GM19239 (cell line): ENCODE data around the gene MEIS1.

Experiments used
- DNase-seq: peaks from one replicate; pipeline ENCODE4 v3.0.0; 2011; ENCODE audit warnings: low spot score; ENCODE audit not compliant: insufficient read length
- FAIRE-seq: peaks from 2 replicates; lab custom pipeline; 2011; peaks lifted over from hg19 to GRCh38; lab: Jason Lieb, UNC

The MEIS1 gene

GRCh38 chr2:66497431-66498288, 62.7 kb downstream of the MEIS1 start:
- no peak for FAIRE-seq
- DNase-seq, result no peak

DNA sequence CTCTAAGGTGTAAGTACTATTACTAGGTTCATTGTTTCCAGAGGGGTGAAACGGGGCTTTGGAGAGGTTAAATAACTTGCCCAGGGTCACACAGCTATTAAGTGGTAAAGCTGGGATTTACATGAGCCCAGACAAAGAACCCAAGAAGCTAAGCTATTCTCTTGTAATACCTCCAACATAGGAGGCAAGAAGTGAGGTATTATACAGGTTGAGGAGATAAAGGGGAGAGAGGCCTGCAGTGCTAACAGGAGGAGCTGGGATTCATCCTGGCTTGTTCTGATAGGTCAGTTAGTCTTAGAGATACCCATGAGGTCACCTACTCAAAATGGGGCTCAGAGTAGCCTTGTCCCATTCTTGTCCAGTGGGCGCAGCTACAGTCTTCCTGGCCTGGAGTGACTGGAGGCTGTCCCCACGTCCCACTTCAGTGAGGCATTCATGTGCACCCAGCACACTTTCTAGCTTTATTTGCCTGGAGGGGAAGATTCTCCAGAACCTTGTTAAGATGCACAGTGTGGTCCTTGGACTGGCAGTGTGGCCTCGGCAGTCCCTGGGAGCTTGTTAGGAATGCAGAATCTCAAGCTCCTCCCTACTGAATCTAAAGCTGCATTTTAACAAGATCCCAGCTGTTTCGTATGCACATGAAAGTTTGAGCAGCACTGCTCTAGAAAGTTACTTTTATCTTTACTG, 63.5 kb downstream of the MEIS1 start:
- no peak for DNase-seq
- FAIRE-seq, result no peak

DNA sequence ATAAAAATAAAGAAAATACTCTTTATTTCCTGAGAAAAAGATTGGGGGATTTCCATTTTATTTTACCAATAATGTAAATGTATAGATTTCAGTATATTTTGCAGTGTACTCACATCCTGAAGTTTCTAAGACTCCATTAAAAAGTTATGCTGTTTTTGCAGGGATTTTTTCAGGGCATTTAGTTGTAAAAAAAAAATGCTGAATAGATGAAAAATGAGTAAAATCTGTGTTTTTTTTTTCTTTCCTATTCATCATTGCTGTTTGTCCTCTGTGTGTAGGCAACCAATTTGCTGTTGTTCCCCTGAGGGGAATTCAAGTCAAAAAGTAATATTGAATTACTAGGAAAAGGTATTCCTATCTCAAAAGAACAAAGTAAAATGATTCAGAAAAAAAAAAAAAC, 66.3 kb downstream of the MEIS1 start:
- DNase-seq, result no peak
- FAIRE-seq, result no peak

GRCh38 chr2:66506265-66506664, 71.3 kb downstream of the MEIS1 start:
- FAIRE-seq, result no peak
- no peak for DNase-seq

DNA sequence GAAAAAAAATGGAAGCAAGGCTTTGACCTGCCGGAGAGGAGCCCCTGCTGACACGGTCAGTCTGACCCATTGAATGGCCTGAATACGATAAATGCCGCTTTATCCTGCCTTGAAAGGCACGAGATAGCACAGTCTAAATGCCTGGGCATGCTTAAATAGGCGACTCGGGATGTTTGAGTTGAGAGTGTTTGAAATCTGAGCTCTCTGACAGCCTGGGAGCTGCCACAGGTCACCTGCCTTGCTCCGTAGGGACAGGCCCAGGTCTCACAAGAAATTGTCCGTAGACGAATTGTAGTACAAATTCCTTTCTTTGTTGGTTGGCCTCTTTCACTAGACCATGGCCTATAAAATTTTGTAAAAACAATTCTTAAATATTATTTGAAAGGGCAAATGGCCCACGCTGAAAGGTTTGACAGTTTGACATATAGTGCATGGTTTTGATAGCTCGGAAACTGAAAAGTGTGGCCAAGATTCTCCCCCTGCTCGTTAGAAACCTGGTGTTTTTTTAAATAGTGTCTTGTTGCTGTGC, 72.8 kb downstream of the MEIS1 start:
- FAIRE-seq (no peak), DNase-seq (no peak)

DNA sequence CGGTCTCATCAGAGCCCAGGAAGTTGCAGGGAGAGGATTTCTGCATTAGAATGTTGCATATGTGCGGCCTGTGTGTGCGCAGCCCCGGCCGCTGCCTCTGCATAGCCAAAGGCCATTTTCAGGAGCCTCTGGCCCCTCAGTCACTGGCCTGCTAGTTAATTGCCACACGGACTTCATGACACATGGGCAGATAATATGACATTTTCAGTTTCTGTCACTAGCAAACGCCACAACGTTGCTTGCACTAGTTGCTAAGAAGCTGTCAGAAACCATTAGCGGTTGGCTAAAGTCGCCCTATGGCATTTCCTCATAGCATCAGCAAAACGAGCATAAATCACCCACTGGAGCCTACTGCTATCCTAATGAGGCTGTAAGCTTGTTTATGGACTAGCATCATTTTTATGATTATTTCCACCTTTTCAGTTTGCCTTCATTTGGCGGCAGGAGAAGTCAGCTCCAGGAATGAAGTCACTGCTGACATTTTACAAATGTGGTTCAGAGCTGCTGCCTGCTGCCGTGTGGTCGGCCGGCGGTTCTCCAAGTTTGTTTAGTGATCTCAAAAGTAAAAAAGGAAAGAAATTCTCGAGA, 73.7 kb downstream of the MEIS1 start:
- FAIRE-seq (no peak), DNase-seq (no peak)

DNA sequence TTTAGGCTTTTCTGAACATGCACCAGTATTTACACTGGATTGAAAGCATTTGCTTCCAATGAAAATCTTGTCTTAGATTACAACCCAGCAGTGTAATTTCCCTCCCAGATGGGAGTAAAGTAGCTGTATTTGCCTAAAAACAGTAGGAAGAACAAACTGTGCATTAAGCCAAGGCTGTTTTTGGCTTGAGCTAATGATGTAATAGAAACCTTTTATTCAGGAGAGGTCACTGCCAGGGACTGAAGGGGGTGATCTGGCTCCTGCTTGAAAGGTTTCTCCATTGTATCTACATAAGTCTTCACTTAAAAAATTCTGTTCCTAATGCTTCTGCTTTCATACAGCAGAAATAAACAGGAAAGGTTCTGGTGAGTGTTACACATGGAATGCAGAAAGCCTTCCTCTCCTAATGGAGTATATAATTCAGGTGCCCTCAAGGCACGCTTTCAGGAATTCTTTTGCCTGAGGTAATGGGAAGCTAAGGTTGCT, 74.4 kb downstream of the MEIS1 start:
- no peak for DNase-seq
- FAIRE-seq, result no peak

- no peak for DNase-seq
- FAIRE-seq, result no peak
These were observed 77.7 kb downstream of the MEIS1 start for GRCh38 chr2:66512626-66513025.

GRCh38 chr2:66515743-66516142, 80.8 kb downstream of the MEIS1 start:
- no peak for FAIRE-seq
- DNase-seq, result no peak

DNA sequence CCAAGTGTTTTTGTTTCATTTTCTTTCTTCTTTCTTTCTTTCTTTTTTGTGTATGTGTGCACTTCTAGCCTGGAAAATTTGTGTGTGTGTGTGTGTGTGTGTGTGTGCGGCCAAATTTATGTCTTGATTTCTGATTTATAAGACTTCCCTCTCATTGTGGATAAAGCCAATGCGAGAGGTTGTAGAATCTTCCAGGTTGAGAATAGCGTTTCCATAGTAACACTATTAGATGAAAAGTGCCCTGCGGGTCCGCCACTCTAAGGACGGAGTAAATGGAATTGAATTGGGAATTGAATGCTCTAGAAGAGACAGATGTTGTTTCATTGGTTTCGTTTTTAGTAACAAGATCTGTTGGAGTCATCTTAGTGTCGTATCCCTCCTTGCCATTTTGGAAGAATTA, 81.6 kb downstream of the MEIS1 start:
- FAIRE-seq (no peak), DNase-seq (no peak)

DNA sequence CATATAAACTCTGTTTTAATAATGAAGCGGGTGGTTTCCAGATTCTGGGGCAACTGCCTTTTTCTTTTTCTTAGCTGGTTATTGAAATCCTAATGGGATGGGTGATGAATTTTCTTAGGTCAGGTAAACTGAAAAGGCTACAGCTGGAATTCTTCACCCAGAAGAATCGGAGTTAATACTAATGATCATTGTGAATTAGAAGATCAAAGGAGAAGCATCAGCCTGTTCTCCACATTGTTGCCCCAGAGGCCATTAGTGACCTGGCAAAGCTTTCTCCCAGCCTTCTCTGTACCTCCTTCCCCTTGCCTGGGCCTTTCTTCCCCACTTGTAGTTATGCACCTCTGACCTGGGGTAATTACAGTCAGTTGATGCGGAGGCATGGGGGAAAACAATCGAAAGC, 82.8 kb downstream of the MEIS1 start:
- FAIRE-seq, result no peak

DNA sequence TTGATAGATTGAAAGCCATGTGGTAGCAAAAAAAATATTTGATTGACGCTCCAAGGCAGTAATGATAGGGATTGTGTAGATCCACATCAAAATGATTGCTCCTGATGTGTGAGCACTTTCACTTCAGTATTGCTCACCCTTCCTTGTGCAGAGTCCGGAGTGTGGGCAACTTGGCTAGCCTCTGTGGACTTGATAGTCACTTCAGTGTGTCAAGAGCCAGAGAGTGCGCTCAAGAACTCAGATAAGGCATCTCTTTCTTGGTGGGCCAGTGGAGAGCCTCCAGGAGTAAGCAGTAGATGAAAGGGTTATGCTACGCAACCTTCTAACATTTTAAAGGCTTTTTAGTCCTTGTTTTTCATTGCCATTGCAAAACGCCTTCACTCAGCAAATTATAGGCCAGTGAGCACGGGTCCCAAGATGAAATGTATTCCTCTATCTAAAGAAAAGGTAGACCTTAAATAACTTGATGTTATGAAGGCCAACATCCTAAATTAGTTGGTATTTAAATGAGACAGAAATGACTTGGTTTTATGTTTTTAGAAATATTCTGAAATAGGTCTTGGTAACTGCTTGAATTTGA, 84.4 kb downstream of the MEIS1 start:
- DNase-seq, result no peak
- no peak for FAIRE-seq

More for the DNA sequence above, 82.8 kb downstream of the MEIS1 start:
- DNase-seq, result no peak

DNA sequence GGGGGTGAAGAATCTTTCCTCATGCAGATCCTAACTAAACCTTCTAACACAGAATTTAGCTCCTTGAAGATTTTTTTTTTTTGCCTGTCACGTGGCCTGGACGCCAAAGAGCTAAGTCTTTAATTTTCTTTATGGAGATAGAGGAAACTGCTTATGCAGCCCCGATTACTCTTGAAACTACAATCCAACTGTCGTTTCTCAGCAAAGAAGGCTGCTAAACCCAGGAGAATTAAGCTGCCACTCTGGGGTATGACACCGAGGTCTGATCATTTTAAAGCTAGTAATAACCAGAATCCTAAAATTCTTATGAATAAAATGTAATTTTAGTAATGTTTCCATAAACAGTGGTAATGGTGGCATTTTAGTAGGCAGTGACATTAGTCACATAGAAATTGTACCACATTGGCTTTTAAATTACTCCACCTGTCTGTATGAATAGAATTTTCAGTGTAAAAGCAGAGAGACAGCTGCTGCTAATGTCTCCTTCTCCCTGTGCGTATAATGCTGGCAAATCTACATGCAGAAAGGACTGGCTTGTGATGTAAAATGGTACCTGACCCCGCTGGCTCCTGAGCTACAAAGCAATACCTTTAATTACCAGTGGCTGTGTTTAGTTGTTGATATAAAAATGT, 86.5 kb downstream of the MEIS1 start:
- DNase-seq (no peak), FAIRE-seq (no peak)

GRCh38 chr2:66522611-66523376, 87.9 kb downstream of the MEIS1 start:
- no peak for DNase-seq

GRCh38 chr2:66523377-66523969, 88.5 kb downstream of the MEIS1 start:
- FAIRE-seq (no peak), DNase-seq (no peak)

More at GRCh38 chr2:66522611-66523376, 87.9 kb downstream of the MEIS1 start:
- FAIRE-seq, result no peak

DNA sequence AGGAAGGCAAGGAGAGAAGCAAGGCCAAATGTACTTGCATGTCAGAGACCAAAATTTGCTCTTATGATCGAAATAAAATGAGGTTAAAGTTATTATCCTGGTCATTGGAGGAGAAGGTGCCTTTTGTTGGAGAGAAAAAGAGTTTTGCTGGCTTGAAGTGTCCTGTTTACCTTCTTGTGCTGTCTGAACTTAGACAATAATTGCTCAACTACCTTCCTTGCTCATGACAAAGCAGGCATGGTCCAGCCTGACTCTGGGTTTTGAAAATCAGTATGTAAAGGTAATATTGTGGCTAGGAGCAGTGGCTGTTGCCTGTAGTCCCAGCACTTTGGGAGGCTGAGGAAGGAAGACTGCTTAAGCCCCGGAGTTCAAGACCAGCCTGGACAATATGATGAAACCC, 89.1 kb downstream of the MEIS1 start:
- FAIRE-seq (no peak), DNase-seq (no peak)

DNA sequence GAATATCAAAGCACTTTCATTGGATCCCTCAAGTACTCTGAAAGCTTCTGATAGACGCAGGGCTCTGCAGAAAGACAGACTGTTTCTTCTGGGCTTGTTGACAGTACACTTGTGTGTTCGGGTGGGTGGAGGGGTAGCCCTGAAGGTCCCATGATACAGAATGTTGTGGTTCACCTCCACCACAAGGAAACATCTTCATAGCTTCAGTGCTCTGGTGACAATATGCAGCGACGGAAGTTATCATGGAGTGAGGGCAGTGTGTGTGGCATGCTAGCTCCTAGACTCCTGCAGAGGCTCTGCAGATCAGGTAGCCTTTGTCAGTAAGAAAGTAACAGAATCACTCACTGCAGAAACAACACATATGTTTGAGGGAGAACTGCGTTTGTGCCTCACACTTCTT, 90.7 kb downstream of the MEIS1 start:
- no peak for DNase-seq

DNA sequence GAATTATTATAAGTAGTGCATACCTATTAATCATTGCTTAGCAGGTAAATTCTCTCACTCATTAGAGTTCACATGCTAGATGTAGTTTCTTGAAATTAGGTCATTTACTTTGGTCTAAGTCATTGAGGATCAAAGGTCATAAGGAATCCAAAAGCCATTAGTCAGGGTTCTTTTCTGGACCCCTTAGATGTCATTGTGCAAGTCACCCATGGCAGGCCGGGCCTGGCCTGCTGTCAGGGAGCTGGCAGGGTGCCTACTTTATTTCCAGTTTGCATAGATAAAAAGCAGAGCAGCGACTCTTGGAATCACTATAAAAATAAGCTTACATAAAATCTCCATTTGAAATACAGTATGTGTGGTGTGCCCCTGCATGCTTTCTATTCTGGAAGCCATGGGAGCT, 91.3 kb downstream of the MEIS1 start:
- DNase-seq, result no peak
- no peak for FAIRE-seq

More for the DNA sequence above, 90.7 kb downstream of the MEIS1 start:
- FAIRE-seq, result no peak
